Measurements from ENCODE around the gene ACAP3. TPM values are rescaled to one million over a fixed set of nuclear protein-coding genes. Genes with fewer than 3 reads are reported as not detected.

The ACAP3 gene
- total RNA-seq, 1 donor from 2014 or later: 105 TPM

- intact Hi-C loops (cut with DNase I): no loop called here
Measured at GRCh38 chr1:1302006-1302430, 5.7 kb downstream of the ACAP3 start.

DNA sequence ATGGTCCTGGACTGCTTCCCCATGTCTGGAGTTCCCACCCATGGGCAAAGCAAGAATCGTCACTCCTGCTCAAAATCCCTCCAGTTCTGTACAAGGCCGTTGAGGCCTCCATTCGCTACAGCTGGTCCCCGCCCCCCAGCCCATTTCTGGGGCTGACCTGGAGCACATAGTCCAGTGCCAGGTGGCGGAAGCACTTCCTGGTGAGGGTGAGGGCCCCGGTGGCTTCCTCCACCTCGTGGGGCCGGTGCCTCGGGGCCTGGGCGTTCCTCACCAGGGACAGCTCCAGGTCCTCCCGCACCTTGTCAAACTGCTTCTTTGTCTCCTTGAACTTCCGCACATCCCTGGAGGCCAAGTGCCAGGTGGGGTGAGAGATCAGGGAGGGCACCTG lies 7.4 kb downstream of the ACAP3 start:
- Histone ChIP-seq H3K27ac (no peak overlapping the region), H3K4me1 (peaks cover 7 to 9% of the 10 kb centered on the region in 2 donors), H3K36me3 (peaks cover 4 to 21% of the 10 kb centered on the region in 2 donors), H3K4me3 (no peak overlapping the region), H3K27me3 (no peaks in the 10 kb centered on the region), H3K9me3 (no peaks in the 10 kb centered on the region)
- TF ChIP-seq CTCF (IDR thresholded peaks at IDR 0.05): no peak
- intact Hi-C loops (cut with DNase I): no loop called here
- no peak for DNase-seq (ENCODE audit: low spot score in 2 of 2)

More at GRCh38 chr1:1302006-1302430, 5.7 kb downstream of the ACAP3 start:
- H3K4me1 ChIP-seq: peaks cover 23% of the 10 kb centered on the region in 2 donors
- no peaks in the 10 kb centered on the region for H3K9me3 ChIP-seq
- H3K36me3 ChIP-seq: peaks cover 4 to 5% of the 10 kb centered on the region in 2 donors
- TF ChIP-seq CTCF (IDR thresholded peaks at IDR 0.05): peak in 2 of 3 experiments; percentile 15 to 18
- no peak for DNase-seq (ENCODE audit: low spot score in 2 of 2)
- no peak overlapping the region for H3K27ac ChIP-seq
- no peak overlapping the region for H3K4me3 ChIP-seq
- no peaks in the 10 kb centered on the region for H3K27me3 ChIP-seq

- intact Hi-C loops (cut with DNase I): no loop called here
- no peak for DNase-seq (ENCODE audit: low spot score in 2 of 2)
- no peak overlapping the region for H3K4me3 ChIP-seq
- H3K9me3 ChIP-seq: no peaks in the 10 kb centered on the region
- no peaks in the 10 kb centered on the region for H3K27me3 ChIP-seq
- H3K27ac ChIP-seq: no peak overlapping the region
- TF ChIP-seq CTCF (IDR thresholded peaks at IDR 0.05): no peak
- H3K4me1 ChIP-seq: peaks cover 2 to 4% of the 10 kb centered on the region in 2 donors
- peaks cover 4 to 21% of the 10 kb centered on the region in 2 donors for H3K36me3 ChIP-seq
Measured at GRCh38 chr1:1299686-1300351, 7.9 kb downstream of the ACAP3 start.

GRCh38 chr1:1298861-1299685 lies 8.7 kb downstream of the ACAP3 start:
- peaks cover 4 to 21% of the 10 kb centered on the region in 2 donors for H3K36me3 ChIP-seq
- no peak overlapping the region for H3K27ac ChIP-seq
- H3K9me3 ChIP-seq: no peaks in the 10 kb centered on the region
- H3K4me3 ChIP-seq: no peak overlapping the region
- intact Hi-C loops (cut with DNase I): no loop called here
- H3K27me3 ChIP-seq: no peaks in the 10 kb centered on the region
- no peak for DNase-seq (ENCODE audit: low spot score in 2 of 2)
- H3K4me1 ChIP-seq: no peaks in the 10 kb centered on the region
- TF ChIP-seq CTCF (IDR thresholded peaks at IDR 0.05): no peak

GRCh38 chr1:1297802-1298424 lies 9.8 kb downstream of the ACAP3 start:
- Histone ChIP-seq H3K4me3 (no peak overlapping the region), H3K9me3 (no peaks in the 10 kb centered on the region), H3K27me3 (no peaks in the 10 kb centered on the region), H3K27ac (no peak overlapping the region), H3K36me3 (peaks cover 4 to 28% of the 10 kb centered on the region in 2 donors), H3K4me1 (no peaks in the 10 kb centered on the region)
- DNase-seq (ENCODE audit: low spot score in 2 of 2): no peak
- no peak for TF ChIP-seq CTCF (IDR thresholded peaks at IDR 0.05)
- intact Hi-C loops (cut with DNase I): no loop called here

All from ascending aorta (tissue), 2 donors.